CD14-positive monocyte (primary cell): Measurements from ENCODE around the gene WDFY4. TPM values are rescaled to one million over a fixed set of nuclear protein-coding genes. Genes with fewer than 3 reads are reported as not detected.
A peak's percentile ranks its signal among the peaks of the same experiment; 100 is the strongest.

ENCODE experiments used
- DNase-seq, 3 donors: peaks; one replicate each; pipeline ENCODE4 v3.0.0-alpha.2; 2011 to 2022
- H2AFZ ChIP-seq: 2 replicates; pipeline ENCODE4 v1.6.0; 2012; ENCODE audit warnings: mild to moderate bottlenecking, low read depth, low read length, inconsistent platforms; ENCODE audit not compliant: insufficient read depth, poor library complexity, severe bottlenecking
- H3K27ac ChIP-seq, 2 donors: 1 replicate in 1 of 2; 2 replicates in 1 of 2; pipeline ENCODE4 v1.5.1; 2012 to 2013; ENCODE audit warnings: low read length in 2 of 2, control low read depth in 1 of 2, inconsistent platforms in 1 of 2, low read depth in 1 of 2, mild to moderate bottlenecking in 1 of 2
- H3K27me3 ChIP-seq, 2 donors: one replicate each; pipeline versions ENCODE4 v1.6.0 to v1.6.1; 2011 to 2013; ENCODE audit warnings: low read length in 2 of 2; ENCODE audit not compliant: control insufficient read depth in 2 of 2, insufficient read depth in 2 of 2
- H3K36me3 ChIP-seq, 2 donors: replicated peaks in 1 of 2; 1 replicate in 1 of 2; 2 replicates in 1 of 2; pipeline versions ENCODE4 v1.5.1 to v1.6.1; 2012 to 2013; ENCODE audit warnings: low read length in 2 of 2, control low read depth in 1 of 2, inconsistent platforms in 1 of 2, mild to moderate bottlenecking in 1 of 2; ENCODE audit not compliant: insufficient read depth in 2 of 2, control insufficient read depth in 1 of 2
- H3K4me1 ChIP-seq, 2 donors: 1 replicate in 1 of 2; 2 replicates in 1 of 2; pipeline versions ENCODE4 v1.5.1 to v1.6.1; 2012 to 2013; ENCODE audit warnings: low read length in 2 of 2, control low read depth in 1 of 2, inconsistent platforms in 1 of 2, mild to moderate bottlenecking in 1 of 2, moderate library complexity in 1 of 2; ENCODE audit not compliant: insufficient read depth in 2 of 2, control insufficient read depth in 1 of 2
- H3K4me2 ChIP-seq: replicated peaks from 2 replicates; pipeline ENCODE3; 2012; ENCODE audit warnings: low read length, moderate library complexity, mild to moderate bottlenecking; ENCODE audit not compliant: poor library complexity, severe bottlenecking; ENCODE audit errors: extremely low read depth
- H3K4me3 ChIP-seq, 3 experiments: fragments of 200-600 bp in 1 of 3; sonication (generic) in 1 of 3; replicated peaks in 1 of 3; 1 replicate in 2 of 3; 2 replicates in 1 of 3; pipeline ENCODE4 v1.5.1; 2011 to 2013; ENCODE audit warnings: low read length in 3 of 3, mild to moderate bottlenecking in 3 of 3, control low read depth in 2 of 3, low read depth in 2 of 3, inconsistent platforms in 1 of 3, moderate library complexity in 1 of 3
- H3K79me2 ChIP-seq: 2 replicates; pipeline ENCODE4 v1.6.0; 2012; ENCODE audit warnings: mild to moderate bottlenecking, control low read depth, inconsistent platforms, low read length, moderate library complexity; ENCODE audit not compliant: insufficient read depth
- H3K9ac ChIP-seq: 2 replicates; pipeline ENCODE4 v1.6.0; 2017; ENCODE audit warnings: low read length, mild to moderate bottlenecking; ENCODE audit not compliant: insufficient read depth, poor library complexity, severe bottlenecking
- H3K9me3 ChIP-seq, 2 donors: replicated peaks in 1 of 2; 1 replicate in 1 of 2; 2 replicates in 1 of 2; pipeline versions ENCODE4 v1.5.1 to v1.6.1; 2012 to 2013; ENCODE audit warnings: low read length in 2 of 2, control low read depth in 1 of 2; ENCODE audit not compliant: control insufficient read depth in 1 of 2, insufficient read depth in 1 of 2
- H4K20me1 ChIP-seq: 2 replicates; pipeline ENCODE4 v1.6.0; 2012; ENCODE audit warnings: mild to moderate bottlenecking, low read length, control low read depth, moderate library complexity; ENCODE audit not compliant: insufficient read depth
- H3K27ac Mint-ChIP-seq, 7 donors: one replicate each; pipeline ENCODE4 v1.8.0; 2020; ENCODE audit warnings: mild to moderate bottlenecking in 7 of 7, mixed read lengths in 7 of 7, moderate library complexity in 6 of 7, inconsistent platforms in 2 of 7
- H3K27me3 Mint-ChIP-seq, 3 donors: one replicate each; pipeline ENCODE4 v1.8.0; 2021 to 2022; ENCODE audit warnings: low read depth in 3 of 3, mild to moderate bottlenecking in 3 of 3, mixed read lengths in 3 of 3, moderate library complexity in 3 of 3, inconsistent platforms in 1 of 3
- H3K36me3 Mint-ChIP-seq, 2 donors: one replicate each; pipeline ENCODE4 v1.8.0; 2020; ENCODE audit warnings: mixed read lengths in 2 of 2, inconsistent platforms in 1 of 2, mild to moderate bottlenecking in 1 of 2
- H3K4me1 Mint-ChIP-seq: one replicate; pipeline ENCODE4 v1.8.0; 2020; ENCODE audit warnings: mild to moderate bottlenecking, mixed read lengths
- H3K4me3 Mint-ChIP-seq, 2 donors: one replicate each; pipeline ENCODE4 v1.8.0; 2020; ENCODE audit warnings: mild to moderate bottlenecking in 2 of 2, mixed read lengths in 2 of 2, moderate library complexity in 1 of 2
- H3K9me3 Mint-ChIP-seq, 7 donors: one replicate each; pipeline ENCODE4 v1.8.0; 2020 to 2022; ENCODE audit warnings: mixed read lengths in 7 of 7, mild to moderate bottlenecking in 6 of 7, moderate library complexity in 6 of 7, inconsistent platforms in 2 of 7
- WGBS: methylation state at CpG from one replicate; pipeline ENCODE4 v1.1.5; 2013; ENCODE audit warnings: missing lambda C conversion rate; ENCODE audit not compliant: insufficient coverage; 5-methylcytosine and 5-hydroxymethylcytosine counted together
- intact Hi-C, 2 donors: fragments of 100-400 bp; cut with micrococcal nuclease; formaldehyde crosslinking; loops; one replicate each; pipeline versions ENCODE4 v1.15.0 to v1.15.1; 2023
- polyA plus RNA-seq, 3 donors: library from polyadenylated mRNA; depleted of rRNA in 1 of 3; unstranded in 2 of 3; stranded (reverse) in 1 of 3; fragments of 300-500 nt in 2 of 3; fragments of >200 nt in 1 of 3; fragmentation: Illumina TruSeq in 2 of 3; gene quantifications; 1 replicate in 2 of 3; 2 replicates in 1 of 3; pipeline ENCODE4 v1.2.3, GENCODE V29; 2012 to 2021
- TF ChIP-seq, protein P1 (sequence below): fragments of 200-600 bp; IDR thresholded peaks from one replicate; pipeline ENCODE4 v1.8.0; 2022; ENCODE audit warnings: antibody characterized with exemption, mild to moderate bottlenecking

Gene WDFY4
- polyA plus RNA-seq, 3 donors = 7.5 to 36.1 (median 9.8) TPM

DNA sequence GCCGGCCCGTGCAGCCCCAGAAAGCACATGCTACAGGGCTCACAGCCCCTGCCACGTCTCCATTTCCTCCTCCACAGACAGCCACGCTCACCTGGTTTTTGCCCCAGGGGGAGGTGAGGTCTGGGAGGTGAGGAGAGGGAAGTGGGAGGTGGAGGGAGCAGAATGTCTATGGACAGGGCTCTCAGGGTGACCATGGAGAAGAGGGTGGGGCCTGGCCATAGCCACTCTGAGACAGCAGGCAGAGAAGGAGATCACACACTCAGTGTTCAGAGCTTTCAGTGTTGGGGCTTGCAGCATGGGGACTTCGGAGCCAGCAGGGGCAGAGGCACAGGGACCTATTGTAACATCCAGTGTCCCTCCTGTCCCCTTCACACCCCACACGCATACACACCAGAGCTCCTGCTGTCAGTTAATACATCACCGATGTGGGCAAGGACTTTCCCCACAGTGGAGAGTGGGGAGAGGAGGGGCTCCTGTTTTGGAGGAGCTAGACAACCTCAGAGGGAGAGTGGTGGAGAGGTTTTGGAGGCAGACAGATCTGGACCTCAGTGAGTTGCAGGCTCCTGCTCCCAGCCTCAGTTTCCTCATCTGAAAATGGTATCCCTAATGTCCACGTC, 14.4 kb downstream of the WDFY4 start:
- Mint-ChIP-seq H3K4me3 (no peak overlapping the region), H3K9me3 (no peaks in the 10 kb centered on the region), H3K27me3 (peaks cover 0 to 2% (median 1%) of the 10 kb centered on the region in 3 donors), H3K36me3 (peaks cover 33 to 47% of the 10 kb centered on the region in 2 donors), H3K27ac (peak overlapping the region in 2 of 7 donors; percentile 9 to 38), H3K4me1 (peaks cover 49% of the 10 kb centered on the region)
- intact Hi-C loops = no loop called here
- 80% methylated on average over 1 of the region's 8 CpGs for WGBS
- no peak for DNase-seq
- no peaks in the 10 kb centered on the region for H3K27me3 ChIP-seq
- H3K79me2 ChIP-seq = peaks cover 99% of the 10 kb centered on the region
- no peak overlapping the region for H3K4me3 ChIP-seq
- peaks cover 99% of the 10 kb centered on the region for H4K20me1 ChIP-seq
- no peak overlapping the region for H3K27ac ChIP-seq
- TF ChIP-seq, protein P1, sequence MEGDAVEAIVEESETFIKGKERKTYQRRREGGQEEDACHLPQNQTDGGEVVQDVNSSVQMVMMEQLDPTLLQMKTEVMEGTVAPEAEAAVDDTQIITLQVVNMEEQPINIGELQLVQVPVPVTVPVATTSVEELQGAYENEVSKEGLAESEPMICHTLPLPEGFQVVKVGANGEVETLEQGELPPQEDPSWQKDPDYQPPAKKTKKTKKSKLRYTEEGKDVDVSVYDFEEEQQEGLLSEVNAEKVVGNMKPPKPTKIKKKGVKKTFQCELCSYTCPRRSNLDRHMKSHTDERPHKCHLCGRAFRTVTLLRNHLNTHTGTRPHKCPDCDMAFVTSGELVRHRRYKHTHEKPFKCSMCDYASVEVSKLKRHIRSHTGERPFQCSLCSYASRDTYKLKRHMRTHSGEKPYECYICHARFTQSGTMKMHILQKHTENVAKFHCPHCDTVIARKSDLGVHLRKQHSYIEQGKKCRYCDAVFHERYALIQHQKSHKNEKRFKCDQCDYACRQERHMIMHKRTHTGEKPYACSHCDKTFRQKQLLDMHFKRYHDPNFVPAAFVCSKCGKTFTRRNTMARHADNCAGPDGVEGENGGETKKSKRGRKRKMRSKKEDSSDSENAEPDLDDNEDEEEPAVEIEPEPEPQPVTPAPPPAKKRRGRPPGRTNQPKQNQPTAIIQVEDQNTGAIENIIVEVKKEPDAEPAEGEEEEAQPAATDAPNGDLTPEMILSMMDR = no peak
- no peak overlapping the region for H3K9ac ChIP-seq
- H3K4me1 ChIP-seq = peaks cover 22 to 31% of the 10 kb centered on the region in 2 donors
- H2AFZ ChIP-seq = no peak overlapping the region
- H3K36me3 ChIP-seq = peaks cover 25 to 70% of the 10 kb centered on the region in 2 donors
- H3K9me3 ChIP-seq = no peaks in the 10 kb centered on the region
- no peak overlapping the region for H3K4me2 ChIP-seq

DNA sequence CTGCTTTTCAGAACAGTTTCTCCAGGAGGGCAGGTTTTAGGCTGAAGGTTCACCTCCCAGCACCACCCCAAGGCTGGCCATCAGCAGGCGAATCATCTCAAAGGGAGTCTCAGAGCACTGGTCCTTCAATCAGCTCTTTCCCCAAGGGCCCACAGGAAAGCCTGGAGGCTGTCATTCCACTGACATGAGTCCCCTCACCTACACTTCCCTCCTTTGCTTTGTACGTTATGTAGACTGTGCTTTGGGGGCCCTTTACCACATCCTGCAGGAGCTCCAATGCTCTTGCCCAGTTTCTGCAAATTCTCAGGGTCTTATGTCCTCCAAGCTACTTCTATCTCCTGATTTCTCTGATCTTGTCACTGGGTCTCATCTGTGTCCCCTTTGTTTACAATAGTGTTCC, 15.4 kb downstream of the WDFY4 start:
- 50% methylated on average over 2 of the region's 2 CpGs for WGBS
- H3K4me1 ChIP-seq = peaks cover 23 to 40% of the 10 kb centered on the region in 2 donors
- DNase-seq = no peak

More for the DNA sequence above, 15.4 kb downstream of the WDFY4 start:
- Histone ChIP-seq H3K9me3 (no peaks in the 10 kb centered on the region), H2AFZ (no peak overlapping the region), H3K4me3 (no peak overlapping the region), H3K36me3 (peaks cover 25 to 61% of the 10 kb centered on the region in 2 donors), H3K27me3 (no peaks in the 10 kb centered on the region), H4K20me1 (peaks cover 99% of the 10 kb centered on the region), H3K9ac (no peak overlapping the region), H3K27ac (no peak overlapping the region), H3K79me2 (peaks cover 99% of the 10 kb centered on the region), H3K4me2 (no peak overlapping the region)
- Mint-ChIP-seq H3K27ac (peak overlapping the region in 4 of 7 donors; percentile 48 to 58 (median 53)), H3K4me1 (peaks cover 50% of the 10 kb centered on the region), H3K27me3 (peaks cover 0 to 2% (median 1%) of the 10 kb centered on the region in 3 donors), H3K9me3 (no peaks in the 10 kb centered on the region), H3K4me3 (no peak overlapping the region), H3K36me3 (peaks cover 31 to 41% of the 10 kb centered on the region in 2 donors)
- intact Hi-C loops = no loop called here
- TF ChIP-seq, protein P1 = no peak
